T-helper 17 cell (primary cell): ENCODE data around the gene DLK1. TPM values are rescaled to one million over a fixed set of nuclear protein-coding genes. Genes with fewer than 3 reads are reported as not detected.

Source experiments
- ATAC-seq: fragments of 150-1000 bp; cut with Tn5 transposase; 2 replicates; pipeline ENCODE4 v1.10.0; 2021; ENCODE audit warnings: mild to moderate bottlenecking, moderate library complexity
- DNase-seq, 3 donors: peaks; one replicate each; pipeline versions ENCODE4 v3.0.0 to v3.0.0-alpha.2; 2020 to 2021
- H3K9me3 ChIP-seq: one replicate; pipeline ENCODE4 v1.7.0; 2013; ENCODE audit warnings: low read length, mild to moderate bottlenecking; ENCODE audit not compliant: control insufficient read depth, poor library complexity, severe bottlenecking
- H3K27ac Mint-ChIP-seq: one replicate; pipeline ENCODE4 v1.8.0; 2022; ENCODE audit warnings: mild to moderate bottlenecking, moderate library complexity, mixed read lengths
- H3K27me3 Mint-ChIP-seq: one replicate; pipeline ENCODE4 v1.8.0; 2022; ENCODE audit warnings: mixed read lengths
- H3K36me3 Mint-ChIP-seq: one replicate; pipeline ENCODE4 v1.8.0; 2022; ENCODE audit warnings: low read depth, mixed read lengths
- H3K4me1 Mint-ChIP-seq: one replicate; pipeline ENCODE4 v1.8.0; 2022; ENCODE audit warnings: mild to moderate bottlenecking, mixed read lengths
- H3K4me3 Mint-ChIP-seq: one replicate; pipeline ENCODE4 v1.8.0; 2022; ENCODE audit warnings: mild to moderate bottlenecking, moderate library complexity, mixed read lengths
- total RNA-seq, 4 donors: library from RNA in 2 of 4; stranded (reverse) in 2 of 4; gene quantifications; one replicate each; pipeline ENCODE4 v1.2.3 and lab custom pipeline; 2022 to 2026

DLK1 gene
- total RNA-seq, 2 donors from 2014 or later, result 0.91 TPM; not detected in 1

DNA sequence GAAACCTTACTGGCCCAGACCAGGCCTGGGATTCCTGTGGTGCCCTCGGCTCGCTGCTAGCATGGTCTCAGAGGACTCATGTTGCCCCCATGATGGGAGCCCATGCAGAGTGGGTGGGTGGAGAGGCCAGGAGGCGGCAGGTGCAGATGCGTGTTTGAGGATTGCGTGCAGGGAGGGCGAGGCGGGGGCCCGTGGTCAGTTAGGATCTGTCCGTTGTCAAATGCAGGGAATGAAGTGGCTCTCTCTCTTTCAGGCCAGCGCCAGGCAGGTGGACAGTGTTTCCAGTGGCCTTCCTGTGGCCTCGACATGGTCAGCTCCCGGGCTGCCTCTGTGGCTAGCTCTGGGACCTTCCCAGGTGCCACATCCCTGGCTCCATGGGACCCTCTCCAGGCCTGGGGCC lies 39.3 kb upstream of the DLK1 start:
- H3K9me3 ChIP-seq, result no peaks in the 10 kb centered on the region
- Mint-ChIP-seq H3K4me3 (no peak overlapping the region), H3K27me3 (peaks cover 15% of the 10 kb centered on the region), H3K4me1 (no peaks in the 10 kb centered on the region), H3K27ac (no peak overlapping the region), H3K36me3 (no peaks in the 10 kb centered on the region)
- DNase-seq (no peak), ATAC-seq (no peak)

DNA sequence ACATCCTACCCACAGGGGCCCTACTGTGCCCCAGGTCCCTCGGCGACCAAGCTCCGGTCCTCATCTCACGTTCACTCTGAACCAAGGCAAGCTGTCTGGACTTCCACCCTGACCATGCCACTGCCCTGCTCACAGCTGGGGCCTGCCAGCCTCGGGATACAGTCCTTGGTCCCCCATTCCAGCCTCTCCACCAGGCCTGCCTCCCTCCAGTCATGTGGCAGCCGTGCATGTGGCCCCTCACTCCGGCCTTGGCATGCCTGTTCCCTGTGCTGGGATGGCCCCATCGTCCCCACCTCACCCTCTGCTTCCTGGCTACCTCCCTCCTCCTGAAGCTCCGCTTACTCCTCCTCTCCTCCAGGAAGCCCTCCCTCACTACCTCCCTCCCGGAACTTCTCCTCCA lies 38.6 kb upstream of the DLK1 start:
- no peaks in the 10 kb centered on the region for H3K4me1 Mint-ChIP-seq
- no peak for DNase-seq

DNA sequence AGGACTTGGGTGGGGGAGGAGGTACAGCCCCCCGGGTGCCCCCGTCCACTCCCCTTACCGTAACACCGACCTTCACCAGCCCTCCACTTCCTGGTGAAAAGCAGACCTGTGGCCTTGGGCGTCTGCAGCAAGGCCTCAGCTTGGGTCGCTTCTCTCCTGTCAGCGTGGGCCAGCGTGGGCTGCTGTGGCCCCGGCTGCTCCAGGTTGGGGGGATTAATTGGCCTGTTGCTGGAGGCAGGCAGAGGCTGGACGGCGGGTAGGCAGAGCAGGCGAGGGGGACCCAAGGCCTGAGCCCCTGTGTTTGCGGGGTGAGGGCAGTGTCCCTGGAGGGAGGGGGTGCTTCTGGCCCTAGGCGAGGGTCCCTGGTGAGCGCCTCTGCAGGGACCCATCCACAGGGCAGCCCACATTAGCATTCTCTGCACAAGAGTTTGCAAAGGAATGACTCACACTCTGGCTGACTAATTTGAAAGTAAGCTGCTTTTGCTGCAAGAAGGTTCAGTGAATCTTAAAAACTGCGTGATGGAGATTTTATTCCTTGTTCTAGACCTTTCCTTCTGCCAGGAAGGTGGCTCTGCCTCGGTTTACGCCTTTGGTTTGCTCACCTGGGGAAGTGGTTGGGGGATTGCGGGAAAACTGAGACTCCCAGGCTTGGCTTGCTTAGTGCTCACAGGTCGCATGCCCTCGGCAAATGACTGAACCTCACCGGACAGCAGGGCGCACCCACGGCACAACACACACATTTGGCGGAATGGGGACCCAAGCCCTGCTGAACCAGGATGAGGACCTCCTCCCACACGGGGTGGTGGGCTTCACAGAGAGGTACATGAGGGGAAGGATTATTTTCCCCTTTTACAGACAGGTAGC lies 37.9 kb upstream of the DLK1 start:
- peaks cover 29% of the 10 kb centered on the region for H3K27me3 Mint-ChIP-seq
- H3K36me3 Mint-ChIP-seq, result no peaks in the 10 kb centered on the region
- no peaks in the 10 kb centered on the region for H3K4me1 Mint-ChIP-seq
- no peaks in the 10 kb centered on the region for H3K9me3 ChIP-seq
- ATAC-seq (no peak), DNase-seq (no peak)
- no peak overlapping the region for H3K4me3 Mint-ChIP-seq
- H3K27ac Mint-ChIP-seq, result no peak overlapping the region

More for the DNA sequence above, 38.6 kb upstream of the DLK1 start:
- no peak overlapping the region for H3K4me3 Mint-ChIP-seq
- no peaks in the 10 kb centered on the region for H3K9me3 ChIP-seq
- H3K36me3 Mint-ChIP-seq, result no peaks in the 10 kb centered on the region
- no peak overlapping the region for H3K27ac Mint-ChIP-seq
- no peak for ATAC-seq
- H3K27me3 Mint-ChIP-seq, result peaks cover 21% of the 10 kb centered on the region

DNA sequence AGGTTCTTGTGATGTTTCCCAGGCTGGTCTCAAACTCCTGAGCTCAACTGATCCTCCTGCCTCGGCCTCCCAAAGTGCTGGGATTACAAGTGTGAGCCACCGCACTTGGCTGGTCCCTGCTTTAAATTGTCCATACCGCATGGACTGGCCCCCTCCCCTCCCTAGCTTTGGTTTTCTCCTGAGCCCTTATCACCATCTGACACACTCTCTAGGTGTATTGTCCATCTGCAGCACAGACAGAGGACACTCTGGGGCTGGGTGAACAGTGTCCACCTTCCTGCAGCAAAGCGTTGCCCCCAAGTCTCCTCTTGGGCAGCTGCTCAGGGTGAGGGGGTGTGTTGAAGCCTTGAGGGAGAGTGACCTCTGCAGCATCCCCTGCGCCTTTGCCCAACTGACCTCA lies 36.0 kb upstream of the DLK1 start:
- DNase-seq (no peak), ATAC-seq (no peak)
- Mint-ChIP-seq H3K27ac (no peak overlapping the region), H3K27me3 (peaks cover 44% of the 10 kb centered on the region), H3K36me3 (no peaks in the 10 kb centered on the region), H3K4me3 (no peak overlapping the region), H3K4me1 (no peaks in the 10 kb centered on the region)
- no peaks in the 10 kb centered on the region for H3K9me3 ChIP-seq

DNA sequence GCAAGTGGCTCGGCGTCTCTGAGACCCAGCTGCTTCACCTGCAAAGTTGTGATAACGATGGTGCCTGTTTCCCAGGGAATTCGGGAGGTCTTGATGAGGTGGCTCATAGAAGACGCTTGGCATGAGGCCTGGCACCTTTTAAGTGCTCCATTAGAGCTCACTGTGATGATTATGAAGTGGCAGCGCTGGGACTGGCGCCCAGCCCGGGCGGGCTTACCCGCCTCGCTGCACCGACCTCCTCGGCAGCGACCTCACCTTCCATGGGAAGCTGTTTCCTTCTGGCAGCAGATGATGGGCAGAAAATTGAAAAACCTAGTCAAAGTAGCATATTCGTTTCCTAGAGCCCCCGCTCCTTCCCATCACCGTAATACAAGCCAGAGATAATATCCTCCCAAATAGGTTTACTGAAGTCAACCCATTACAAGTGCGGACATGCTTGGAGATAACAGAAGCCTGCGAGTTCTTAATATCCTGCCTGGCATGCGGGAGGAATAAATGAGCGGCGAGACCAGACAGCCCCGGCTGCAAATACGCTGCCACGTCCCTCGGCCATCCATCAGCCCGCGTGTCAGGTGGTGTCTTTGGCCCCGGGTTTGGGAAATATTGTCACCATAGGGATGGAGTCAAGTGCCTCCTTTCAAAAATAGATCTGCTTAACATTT lies 35.2 kb upstream of the DLK1 start:
- DNase-seq, result no peak

DNA sequence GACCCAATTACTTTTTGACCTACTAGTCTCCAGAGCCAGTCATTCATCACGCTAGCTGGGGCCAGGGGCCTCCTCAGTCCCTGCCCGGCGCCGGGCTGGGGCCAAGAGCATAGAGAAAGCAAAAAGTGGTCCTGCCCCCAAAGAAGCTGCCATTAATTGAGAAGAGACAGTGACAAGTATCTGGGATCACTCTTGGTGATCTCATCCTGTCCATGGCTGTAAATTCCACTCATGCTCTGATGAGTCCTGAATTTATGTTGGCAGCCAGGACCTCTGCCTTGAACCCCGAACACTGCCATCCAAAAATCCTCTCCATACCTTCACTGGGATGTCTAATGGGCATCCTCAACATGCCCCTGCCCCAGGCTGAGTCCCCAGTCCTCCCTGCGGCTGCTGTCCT lies 34.4 kb upstream of the DLK1 start:
- no peaks in the 10 kb centered on the region for H3K4me1 Mint-ChIP-seq

More for the DNA sequence above, 35.2 kb upstream of the DLK1 start:
- Mint-ChIP-seq H3K27me3 (peaks cover 53% of the 10 kb centered on the region), H3K4me1 (no peaks in the 10 kb centered on the region), H3K36me3 (no peaks in the 10 kb centered on the region), H3K4me3 (no peak overlapping the region), H3K27ac (no peak overlapping the region)
- no peaks in the 10 kb centered on the region for H3K9me3 ChIP-seq
- no peak for ATAC-seq

DNA sequence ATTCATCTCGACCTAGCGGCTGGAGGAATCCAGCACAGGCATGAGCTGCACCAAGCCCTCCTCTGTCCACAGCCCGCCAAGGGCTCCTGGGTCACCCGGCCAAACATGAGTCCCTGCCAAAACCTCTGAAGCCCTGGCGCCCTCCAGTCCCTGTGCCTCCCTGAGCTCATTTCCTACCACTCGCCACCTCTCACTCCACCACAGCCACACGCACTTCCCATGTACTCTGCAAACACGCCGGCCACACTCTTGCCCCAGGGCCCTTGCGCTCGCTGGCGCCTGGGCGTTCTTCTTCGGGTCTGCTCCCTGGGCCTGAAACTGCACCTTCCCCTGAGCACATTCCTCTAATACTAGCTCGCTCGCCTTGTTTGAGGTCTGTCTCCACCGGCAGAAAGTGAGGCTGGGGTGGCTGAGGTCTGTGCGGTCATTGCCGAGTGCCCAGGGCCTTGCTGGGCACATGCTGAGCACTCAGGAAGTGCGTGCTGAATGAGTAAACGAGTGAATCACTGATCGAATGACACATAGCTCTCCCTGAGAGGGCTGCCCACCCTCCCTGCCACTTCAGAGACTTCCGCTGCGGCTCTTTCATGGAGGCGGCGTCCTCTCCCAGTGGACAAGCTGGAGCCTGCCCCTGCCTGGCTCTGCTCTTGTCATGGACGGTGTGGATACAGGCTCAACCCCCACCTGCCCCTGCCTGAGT lies 33.7 kb upstream of the DLK1 start:
- Mint-ChIP-seq H3K36me3 (no peaks in the 10 kb centered on the region), H3K27me3 (peaks cover 53% of the 10 kb centered on the region), H3K4me1 (no peaks in the 10 kb centered on the region), H3K27ac (no peak overlapping the region), H3K4me3 (no peak overlapping the region)
- no peak for DNase-seq
- no peaks in the 10 kb centered on the region for H3K9me3 ChIP-seq
- ATAC-seq, result no peak

More for the DNA sequence above, 34.4 kb upstream of the DLK1 start:
- no peak for DNase-seq
- H3K4me3 Mint-ChIP-seq, result no peak overlapping the region
- ATAC-seq, result no peak
- peaks cover 56% of the 10 kb centered on the region for H3K27me3 Mint-ChIP-seq
- H3K27ac Mint-ChIP-seq, result no peak overlapping the region
- H3K36me3 Mint-ChIP-seq, result no peaks in the 10 kb centered on the region
- H3K9me3 ChIP-seq, result no peaks in the 10 kb centered on the region

DNA sequence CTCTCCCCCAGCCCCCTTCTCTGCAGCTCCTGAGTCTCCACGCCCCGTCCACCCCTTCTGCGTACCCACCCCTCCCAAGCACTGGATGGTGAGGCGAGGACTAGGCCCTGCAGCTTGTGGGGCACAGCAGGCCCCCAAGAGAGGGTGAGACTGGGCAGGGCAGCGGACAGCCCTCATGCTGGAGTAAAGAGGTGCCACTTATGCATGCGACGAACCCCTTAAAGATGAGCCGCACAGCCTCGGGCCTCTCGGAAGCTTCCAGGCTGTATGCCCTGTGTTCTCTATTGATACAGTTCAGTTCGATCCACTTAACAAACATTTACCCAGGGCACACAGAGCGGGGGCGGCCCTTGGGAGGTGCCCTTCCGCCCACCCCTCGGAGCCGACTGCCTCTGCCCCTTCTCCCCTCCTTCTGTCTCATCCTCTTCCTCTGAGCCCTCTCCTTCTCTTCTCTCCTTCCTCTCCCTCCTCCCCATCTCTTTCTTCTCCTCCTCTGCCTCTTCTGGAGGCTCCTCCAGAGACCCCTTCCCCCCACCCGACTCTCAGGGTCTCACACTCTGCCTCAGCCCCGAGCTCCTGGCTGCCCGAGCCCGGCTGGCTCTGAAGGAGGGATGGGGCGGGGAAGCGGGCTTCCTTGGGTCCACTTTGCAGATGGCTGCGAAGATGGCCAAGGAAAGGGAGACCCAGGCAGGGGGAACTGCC lies 32.7 kb upstream of the DLK1 start:
- Mint-ChIP-seq H3K27ac (no peak overlapping the region), H3K4me3 (no peak overlapping the region), H3K27me3 (peaks cover 63% of the 10 kb centered on the region), H3K36me3 (no peaks in the 10 kb centered on the region), H3K4me1 (no peaks in the 10 kb centered on the region)
- DNase-seq (no peak), ATAC-seq (no peak)
- H3K9me3 ChIP-seq, result no peaks in the 10 kb centered on the region

DNA sequence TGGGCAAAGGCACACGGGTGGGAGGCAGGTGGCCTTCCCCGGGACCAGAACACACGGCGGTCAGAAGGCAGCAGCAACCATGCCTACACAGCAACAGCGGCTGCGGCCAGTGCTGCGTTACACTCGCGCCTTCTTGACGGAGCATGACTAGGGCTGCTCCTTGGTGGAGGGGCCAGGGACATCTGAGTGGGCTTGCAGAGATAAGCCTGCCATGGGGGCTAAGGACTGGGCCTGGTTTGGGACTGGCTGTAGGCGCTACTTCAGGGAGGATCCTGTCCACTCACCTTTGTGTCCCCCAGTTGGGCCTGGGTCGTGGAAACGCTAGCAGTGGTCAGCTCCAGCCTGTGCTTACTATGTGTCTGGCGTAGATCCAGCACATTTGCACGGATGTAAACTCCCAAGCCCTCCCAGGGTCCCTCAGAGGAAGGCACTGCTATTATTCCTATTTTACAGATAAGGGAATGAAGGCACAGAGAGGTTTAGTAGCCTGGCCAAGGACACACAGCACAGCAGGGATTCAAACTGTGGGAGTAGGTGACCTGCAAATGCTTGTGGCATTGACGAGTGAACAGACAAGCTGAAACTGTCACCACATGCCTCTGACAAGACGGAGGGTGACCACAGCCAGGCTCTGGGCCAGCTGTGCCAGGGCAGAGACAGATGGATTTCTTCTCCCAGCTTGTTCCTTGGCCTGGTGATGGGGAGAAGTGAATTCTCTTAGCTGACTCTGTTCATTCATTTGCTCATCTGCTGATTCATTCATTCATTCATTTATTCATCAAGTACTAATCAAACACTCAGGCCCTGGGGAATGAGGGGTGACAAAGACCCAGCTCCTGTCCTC lies 31.9 kb upstream of the DLK1 start:
- Mint-ChIP-seq H3K27ac (no peak overlapping the region), H3K36me3 (no peaks in the 10 kb centered on the region), H3K4me3 (no peak overlapping the region), H3K27me3 (peaks cover 68% of the 10 kb centered on the region), H3K4me1 (no peaks in the 10 kb centered on the region)
- DNase-seq, result no peak
- ATAC-seq, result no peak
- H3K9me3 ChIP-seq, result no peaks in the 10 kb centered on the region

DNA sequence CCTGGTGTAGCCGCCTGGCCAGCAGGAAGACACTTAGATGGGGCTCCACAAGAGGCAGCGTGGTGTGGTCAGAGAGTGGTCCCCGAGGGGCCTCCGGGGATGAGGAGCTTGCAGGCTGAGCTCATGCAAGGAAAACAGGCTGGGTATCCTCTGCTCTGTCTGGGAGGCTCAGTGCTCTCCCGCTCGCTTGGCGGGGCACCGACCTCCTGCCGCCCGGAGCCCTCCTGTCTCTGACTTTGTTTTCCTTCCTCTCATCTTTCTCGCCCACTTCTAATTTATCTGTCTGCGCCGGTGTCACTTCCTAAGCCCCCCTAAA lies 31.3 kb upstream of the DLK1 start:
- H3K27me3 Mint-ChIP-seq, result peaks cover 69% of the 10 kb centered on the region

DNA sequence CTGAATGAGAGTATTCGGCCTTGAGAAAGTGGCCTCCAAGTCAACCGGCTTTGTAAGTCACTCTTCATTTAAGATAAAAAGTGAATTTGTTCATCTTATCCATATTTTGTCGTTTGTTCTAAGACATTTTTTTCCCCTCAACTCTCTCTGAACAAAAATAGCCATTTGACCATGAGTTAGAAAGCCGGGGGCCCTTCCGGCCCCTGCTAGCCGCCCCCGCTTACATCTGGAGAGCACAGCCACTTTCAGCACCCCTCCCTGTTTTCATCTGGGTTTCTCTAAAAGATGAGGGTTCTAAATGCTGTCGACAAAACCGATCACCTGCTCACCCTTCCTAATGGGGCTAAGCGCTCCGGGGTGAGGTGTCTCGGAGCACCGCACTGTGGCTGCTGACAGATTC lies 30.7 kb upstream of the DLK1 start:
- Mint-ChIP-seq H3K4me3 (no peak overlapping the region), H3K4me1 (no peaks in the 10 kb centered on the region), H3K27ac (no peak overlapping the region), H3K27me3 (peaks cover 75% of the 10 kb centered on the region), H3K36me3 (no peaks in the 10 kb centered on the region)
- ATAC-seq (no peak), DNase-seq (no peak)
- no peaks in the 10 kb centered on the region for H3K9me3 ChIP-seq

More for the DNA sequence above, 31.3 kb upstream of the DLK1 start:
- Mint-ChIP-seq H3K4me1 (no peaks in the 10 kb centered on the region), H3K4me3 (no peak overlapping the region), H3K36me3 (no peaks in the 10 kb centered on the region), H3K27ac (no peak overlapping the region)
- ATAC-seq (no peak), DNase-seq (no peak)
- no peaks in the 10 kb centered on the region for H3K9me3 ChIP-seq

DNA sequence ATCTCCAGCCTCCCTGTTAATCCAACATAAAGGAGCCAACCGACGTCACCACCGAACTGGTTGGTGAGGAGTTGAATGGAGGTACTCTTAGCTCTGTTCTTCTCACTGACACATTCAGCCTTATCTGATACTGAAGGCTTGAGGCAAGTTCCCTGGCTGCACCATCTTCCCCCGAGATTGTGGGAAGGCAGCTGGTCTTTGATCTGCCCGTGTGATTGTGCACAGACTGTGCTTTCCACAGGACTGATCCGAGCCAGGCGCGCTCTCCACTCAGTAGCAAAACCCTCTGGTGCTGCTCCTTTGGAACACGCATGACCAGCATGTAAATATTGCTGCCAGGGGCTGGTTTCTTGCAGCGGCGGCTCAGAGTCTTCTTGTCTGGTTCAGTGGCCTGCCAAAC lies 30.1 kb upstream of the DLK1 start:
- no peak overlapping the region for H3K27ac Mint-ChIP-seq
- DNase-seq (no peak), ATAC-seq (no peak)
- no peaks in the 10 kb centered on the region for H3K4me1 Mint-ChIP-seq
- no peaks in the 10 kb centered on the region for H3K36me3 Mint-ChIP-seq
- H3K4me3 Mint-ChIP-seq, result no peak overlapping the region
- peaks cover 78% of the 10 kb centered on the region for H3K27me3 Mint-ChIP-seq
- H3K9me3 ChIP-seq, result no peaks in the 10 kb centered on the region
